Pancreas (tissue), 10 donors: ENCODE data around the gene PLA2R1. TPM values are rescaled to one million over a fixed set of nuclear protein-coding genes. Genes with fewer than 3 reads are reported as not detected.
A peak's percentile ranks its signal among the peaks of the same experiment; 100 is the strongest.

ENCODE experiments used
- ATAC-seq, 4 donors: fragments of 200-7000 bp; cut with Tn5 transposase; one replicate each; pipeline versions ENCODE4 v1.8.0 to v1.9.1; 2020; ENCODE audit warnings: mild to moderate bottlenecking in 4 of 4, moderate library complexity in 4 of 4
- DNase-seq, 6 donors: peaks; one replicate each; pipeline ENCODE4 v3.0.0-alpha.2; 2020
- FAIRE-seq: peaks from 2 replicates; lab custom pipeline; 2012; peaks lifted over from hg19 to GRCh38; lab: Jason Lieb, UNC
- H3K27ac ChIP-seq, 4 donors: fragments of 200-600 bp; sonication (generic); 1 replicate in 3 of 4; 2 replicates in 1 of 4; pipeline versions ENCODE4 v1.5.0 to v1.8.0; 2020
- H3K27me3 ChIP-seq, 4 donors: fragments of 200-600 bp; one replicate each; pipeline ENCODE4 v1.8.0; 2021
- H3K36me3 ChIP-seq, 3 donors: fragments of 200-600 bp; sonication (generic) in 1 of 3; one replicate each; pipeline versions ENCODE4 v1.5.0 to v1.8.0; 2020 to 2021
- H3K4me1 ChIP-seq, 3 donors: fragments of 200-600 bp; one replicate each; pipeline ENCODE4 v1.8.0; 2021
- H3K4me3 ChIP-seq, 4 donors: fragments of 200-600 bp; sonication (generic) in 2 of 4; one replicate each; pipeline versions ENCODE4 v1.5.0 to v1.8.0; 2020 to 2021
- H3K9me3 ChIP-seq, 4 donors: fragments of 200-600 bp; one replicate each; pipeline ENCODE4 v1.8.0; 2021
- CTCF ChIP-seq, 4 donors: fragments of 200-600 bp; sonication (generic) in 3 of 4; IDR thresholded peaks; one replicate each; pipeline versions ENCODE4 v1.5.0 to v1.8.0; 2021; ENCODE audit warnings: antibody characterized with exemption in 4 of 4
- WGBS, 2 donors: extraction: QIAGEN DNeasy Blood & Tissue Kit; methylation state at CpG; one replicate each; pipeline ENCODE4 v1.1.7; 2013; 5-methylcytosine and 5-hydroxymethylcytosine counted together
- intact Hi-C, 3 donors: fragments of 100-400 bp; cut with DNase I; formaldehyde crosslinking; loops; one replicate each; pipeline versions ENCODE4 v1.11.1 to v1.14.2; 2022
- polyA plus RNA-seq, 2 donors: library from polyadenylated mRNA; stranded (reverse); fragments of 200-250 nt; gene quantifications; one replicate each; pipeline ENCODE4 v1.2.3, GENCODE V29; 2013
- total RNA-seq, 6 donors: library from RNA; stranded (reverse); fragmentation: NEBNext Ultra II Directional in 4 of 6; extraction: Animal tissue kit (Norgen Biotek cat#: 25700) in 4 of 6; gene quantifications; one replicate each; pipeline versions ENCODE4 v1.2.1 to v1.2.4, GENCODE V29; 2021 to 2023
- donor health status: healthy with polysubstance abuse.
- donor health status: DM: no; HTN: no; CAD: no; lungs with moderate emphysema.
- donor health status: DM: no; HTN: no; CAD: no.
- donor health status: control.
- donor health status: control.
- donor health status: Bipolar disorder and iron deficiency.
- donor health status: DM: yes; HTN: yes; CAD: no.
- donor health status: DM: no; HTN: no; CAD: no.
- donor health status: DM: no; HTN: no; CAD: no.
- donor health status: DM: yes; HTN: yes; CAD: no.

PLA2R1 gene
- total and polyA plus RNA-seq, 8 donors = 0.16 to 1.5 (median 0.69) TPM

- H3K27ac ChIP-seq = no peak overlapping the region
- H3K36me3 ChIP-seq = no peaks in the 10 kb centered on the region
- FAIRE-seq (no peak), DNase-seq (no peak), ATAC-seq (peak in 3 of 4 donors; percentile 36 to 82 (median 63))
- TF ChIP-seq CTCF (IDR thresholded peaks at IDR 0.05) = no peak
- H3K27me3 ChIP-seq = no peaks in the 10 kb centered on the region
- 43 to 45% methylated on average over 2 of the region's 2 CpGs for WGBS, 2 donors
- intact Hi-C loops = no loop called here
- no peak overlapping the region for H3K4me3 ChIP-seq
- no peaks in the 10 kb centered on the region for H3K9me3 ChIP-seq
- H3K4me1 ChIP-seq = no peaks in the 10 kb centered on the region
Observed at GRCh38 chr2:159891917-159892730, 170.3 kb downstream of the PLA2R1 start.

GRCh38 chr2:159891267-159891588 lies 171.2 kb downstream of the PLA2R1 start:
- no peaks in the 10 kb centered on the region for H3K9me3 ChIP-seq
- ATAC-seq (no peak), FAIRE-seq (no peak), DNase-seq (no peak)
- intact Hi-C loops = no loop called here
- H3K36me3 ChIP-seq = no peaks in the 10 kb centered on the region
- H3K4me1 ChIP-seq = no peaks in the 10 kb centered on the region
- H3K4me3 ChIP-seq = no peak overlapping the region
- no peak overlapping the region for H3K27ac ChIP-seq
- no peak for TF ChIP-seq CTCF (IDR thresholded peaks at IDR 0.05)
- H3K27me3 ChIP-seq = no peaks in the 10 kb centered on the region

GRCh38 chr2:159890551-159891266 lies 171.7 kb downstream of the PLA2R1 start:
- no peaks in the 10 kb centered on the region for H3K9me3 ChIP-seq
- DNase-seq = no peak
- no peaks in the 10 kb centered on the region for H3K4me1 ChIP-seq
- TF ChIP-seq CTCF (IDR thresholded peaks at IDR 0.05) = no peak
- no peaks in the 10 kb centered on the region for H3K27me3 ChIP-seq
- peak in 1 of 4 donors; percentile 53 for ATAC-seq
- WGBS, 2 donors = 84 to 97% methylated on average over 1 of the region's 1 CpG
- H3K27ac ChIP-seq = no peak overlapping the region
- no peak overlapping the region for H3K4me3 ChIP-seq
- intact Hi-C loops = no loop called here
- FAIRE-seq = no peak
- no peaks in the 10 kb centered on the region for H3K36me3 ChIP-seq

- Histone ChIP-seq H3K4me1 (no peaks in the 10 kb centered on the region), H3K9me3 (no peaks in the 10 kb centered on the region), H3K4me3 (no peak overlapping the region), H3K27me3 (no peaks in the 10 kb centered on the region), H3K27ac (no peak overlapping the region), H3K36me3 (no peaks in the 10 kb centered on the region)
- 65% methylated on average over 5 of the region's 5 CpGs for WGBS, 2 donors
- ATAC-seq (no peak), FAIRE-seq (no peak), DNase-seq (no peak)
- no peak for TF ChIP-seq CTCF (IDR thresholded peaks at IDR 0.05)
- intact Hi-C loops = no loop called here
Observed at GRCh38 chr2:159882130-159882745, 180.2 kb downstream of the PLA2R1 start.

Other genes starting within 250 kb of the PLA2R1 start
- 1 to 10 TPM in 5 of 6 donors, under 1 TPM in 1; 0.83 to 5.1 (median 2.2) TPM for gene LY75, start 157.9 kb downstream of the PLA2R1 start, total RNA-seq
- gene LY75, start 157.9 kb downstream of the PLA2R1 start, polyA plus RNA-seq = 1 to 10 TPM in 1 of 2 donors, under 1 TPM in 1; 0.61 to 3.1 TPM
- gene ITGB6, start 137.7 kb upstream of the PLA2R1 start, total RNA-seq = 10 to 100 TPM in 1 of 6 donors, 1 to 10 TPM in 5; 1.9 to 32.4 (median 3.1) TPM
- 1 to 10 TPM; 1.3 to 3.2 TPM for gene ITGB6, start 137.7 kb upstream of the PLA2R1 start, polyA plus RNA-seq